HTR-8/SVneo (cell line): Measurements from ENCODE around the gene MGST2.
A peak's percentile ranks its signal among the peaks of the same experiment; 100 is the strongest.

ENCODE experiments used
- DNase-seq: peaks from one replicate; pipeline ENCODE4 v3.0.0; 2011; ENCODE audit warnings: low spot score, mixed read lengths; ENCODE audit not compliant: insufficient read length
- FAIRE-seq: peaks from 2 replicates; lab custom pipeline; 2011; peaks lifted over from hg19 to GRCh38; lab: Jason Lieb, UNC

MGST2 gene

GRCh38 chr4:139642364-139642763, 23.3 kb upstream of the MGST2 start:
- FAIRE-seq = peak; percentile 64
- no peak for DNase-seq

GRCh38 chr4:139643042-139643895, 22.4 kb upstream of the MGST2 start:
- DNase-seq = no peak
- FAIRE-seq = peak; percentile 58

- FAIRE-seq (no peak), DNase-seq (no peak)
Measured at GRCh38 chr4:139645458-139645857, 20.2 kb upstream of the MGST2 start.

- FAIRE-seq (no peak), DNase-seq (no peak)
Measured at GRCh38 chr4:139647184-139647583, 18.4 kb upstream of the MGST2 start.

GRCh38 chr4:139647952-139648351, 17.7 kb upstream of the MGST2 start:
- FAIRE-seq = no peak
- DNase-seq = no peak

GRCh38 chr4:139651282-139652194, 14.1 kb upstream of the MGST2 start:
- FAIRE-seq = peak; percentile 80

GRCh38 chr4:139654516-139654915, 11.1 kb upstream of the MGST2 start:
- FAIRE-seq = no peak

More at GRCh38 chr4:139651282-139652194, 14.1 kb upstream of the MGST2 start:
- DNase-seq = peak; percentile 69

GRCh38 chr4:139655116-139655515, 10.5 kb upstream of the MGST2 start:
- DNase-seq (no peak), FAIRE-seq (no peak)

More at GRCh38 chr4:139654516-139654915, 11.1 kb upstream of the MGST2 start:
- DNase-seq = no peak

- DNase-seq (peak; percentile 76), FAIRE-seq (no peak)
Measured at GRCh38 chr4:139656614-139657486, 8.8 kb upstream of the MGST2 start.

- no peak for DNase-seq
- FAIRE-seq = no peak
Measured at GRCh38 chr4:139658185-139658584, 7.4 kb upstream of the MGST2 start.

- no peak for DNase-seq
- no peak for FAIRE-seq
Measured at GRCh38 chr4:139658586-139659382, 6.8 kb upstream of the MGST2 start.

GRCh38 chr4:139659735-139660424, 5.7 kb upstream of the MGST2 start:
- DNase-seq = no peak

GRCh38 chr4:139660568-139661043, 5.0 kb upstream of the MGST2 start:
- FAIRE-seq (no peak), DNase-seq (no peak)

More at GRCh38 chr4:139659735-139660424, 5.7 kb upstream of the MGST2 start:
- FAIRE-seq = no peak

- DNase-seq = no peak
Measured at GRCh38 chr4:139663561-139664138, 2.0 kb upstream of the MGST2 start.

GRCh38 chr4:139664442-139664841, 1.2 kb upstream of the MGST2 start:
- FAIRE-seq = no peak
- DNase-seq = no peak

More at GRCh38 chr4:139663561-139664138, 2.0 kb upstream of the MGST2 start:
- FAIRE-seq = no peak

GRCh38 chr4:139665079-139665689, 435 bp upstream of the MGST2 start:
- DNase-seq (no peak), FAIRE-seq (no peak)

- FAIRE-seq (peak; percentile 44), DNase-seq (peak; percentile 37)
Measured at GRCh38 chr4:139666735-139667281, 1.2 kb downstream of the MGST2 start.
